LNCAP (cell line): ENCODE data around the gene LPP.

ENCODE experiments used
- TF ChIP-seq, protein P1 (sequence below): fragments of 450-650 bp; IDR thresholded peaks from 2 replicates; pipeline ENCODE4 v1.5.1; 2017; ENCODE audit warnings: mild to moderate bottlenecking

Gene LPP

DNA sequence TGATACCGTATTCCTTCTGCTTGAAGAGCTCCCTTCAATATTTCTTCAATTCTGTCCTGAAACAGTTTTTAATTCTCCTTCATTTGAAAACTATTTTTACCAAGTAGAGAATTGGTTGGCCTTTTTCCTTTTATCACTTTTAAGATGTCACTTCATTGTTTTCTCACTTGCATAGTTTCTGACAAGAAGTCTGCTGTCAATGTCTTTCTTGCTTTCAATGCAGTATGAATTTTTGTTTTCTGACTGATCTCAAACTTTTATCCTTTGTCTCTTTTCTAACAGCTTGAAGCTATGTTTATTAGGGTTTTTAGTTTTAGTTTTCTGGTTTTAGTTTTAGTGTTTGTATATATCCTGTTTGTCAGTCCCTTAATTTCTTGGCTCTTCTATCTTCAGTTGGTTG, 653.0 kb downstream of the LPP start:
- TF ChIP-seq, protein P1, sequence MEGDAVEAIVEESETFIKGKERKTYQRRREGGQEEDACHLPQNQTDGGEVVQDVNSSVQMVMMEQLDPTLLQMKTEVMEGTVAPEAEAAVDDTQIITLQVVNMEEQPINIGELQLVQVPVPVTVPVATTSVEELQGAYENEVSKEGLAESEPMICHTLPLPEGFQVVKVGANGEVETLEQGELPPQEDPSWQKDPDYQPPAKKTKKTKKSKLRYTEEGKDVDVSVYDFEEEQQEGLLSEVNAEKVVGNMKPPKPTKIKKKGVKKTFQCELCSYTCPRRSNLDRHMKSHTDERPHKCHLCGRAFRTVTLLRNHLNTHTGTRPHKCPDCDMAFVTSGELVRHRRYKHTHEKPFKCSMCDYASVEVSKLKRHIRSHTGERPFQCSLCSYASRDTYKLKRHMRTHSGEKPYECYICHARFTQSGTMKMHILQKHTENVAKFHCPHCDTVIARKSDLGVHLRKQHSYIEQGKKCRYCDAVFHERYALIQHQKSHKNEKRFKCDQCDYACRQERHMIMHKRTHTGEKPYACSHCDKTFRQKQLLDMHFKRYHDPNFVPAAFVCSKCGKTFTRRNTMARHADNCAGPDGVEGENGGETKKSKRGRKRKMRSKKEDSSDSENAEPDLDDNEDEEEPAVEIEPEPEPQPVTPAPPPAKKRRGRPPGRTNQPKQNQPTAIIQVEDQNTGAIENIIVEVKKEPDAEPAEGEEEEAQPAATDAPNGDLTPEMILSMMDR: no peak

DNA sequence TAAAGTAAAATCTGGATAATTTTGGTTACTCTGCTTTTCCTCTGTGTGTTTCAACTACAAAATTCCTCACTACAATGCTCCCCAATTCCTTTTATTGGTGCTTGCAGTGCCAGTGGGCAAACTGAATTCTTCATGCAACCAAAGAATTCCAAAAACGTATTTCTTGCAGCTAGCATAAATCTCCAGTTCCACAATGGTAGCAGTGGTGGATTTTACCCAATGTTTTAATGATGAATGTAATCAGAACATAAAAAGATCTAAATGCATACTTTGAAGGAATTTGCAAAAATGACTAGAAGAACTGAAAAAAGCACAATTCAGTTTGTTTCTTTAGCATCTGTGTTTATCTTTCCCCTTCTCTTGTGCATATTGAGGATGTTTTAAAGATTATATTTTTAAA, 658.2 kb downstream of the LPP start:
- TF ChIP-seq, protein P1: no peak

DNA sequence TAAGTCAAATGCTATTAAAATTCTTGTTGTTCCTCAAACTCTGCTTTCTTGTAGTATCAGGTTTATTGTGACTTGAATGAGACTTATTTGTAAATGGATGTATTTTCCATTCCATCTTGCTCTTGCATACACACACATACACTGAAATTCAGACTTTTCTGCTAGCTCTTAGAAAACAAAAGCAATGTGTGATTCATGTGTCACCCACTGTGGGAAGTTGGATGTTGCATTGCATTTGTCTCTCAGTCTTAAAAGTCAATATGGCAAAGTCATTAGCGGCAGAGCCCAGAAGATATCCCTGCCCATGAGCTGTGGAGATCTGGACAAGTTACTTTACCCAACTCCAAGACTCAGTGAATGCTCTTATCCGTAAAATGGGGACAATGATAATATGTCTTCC, 660.6 kb downstream of the LPP start:
- TF ChIP-seq, protein P1: no peak

DNA sequence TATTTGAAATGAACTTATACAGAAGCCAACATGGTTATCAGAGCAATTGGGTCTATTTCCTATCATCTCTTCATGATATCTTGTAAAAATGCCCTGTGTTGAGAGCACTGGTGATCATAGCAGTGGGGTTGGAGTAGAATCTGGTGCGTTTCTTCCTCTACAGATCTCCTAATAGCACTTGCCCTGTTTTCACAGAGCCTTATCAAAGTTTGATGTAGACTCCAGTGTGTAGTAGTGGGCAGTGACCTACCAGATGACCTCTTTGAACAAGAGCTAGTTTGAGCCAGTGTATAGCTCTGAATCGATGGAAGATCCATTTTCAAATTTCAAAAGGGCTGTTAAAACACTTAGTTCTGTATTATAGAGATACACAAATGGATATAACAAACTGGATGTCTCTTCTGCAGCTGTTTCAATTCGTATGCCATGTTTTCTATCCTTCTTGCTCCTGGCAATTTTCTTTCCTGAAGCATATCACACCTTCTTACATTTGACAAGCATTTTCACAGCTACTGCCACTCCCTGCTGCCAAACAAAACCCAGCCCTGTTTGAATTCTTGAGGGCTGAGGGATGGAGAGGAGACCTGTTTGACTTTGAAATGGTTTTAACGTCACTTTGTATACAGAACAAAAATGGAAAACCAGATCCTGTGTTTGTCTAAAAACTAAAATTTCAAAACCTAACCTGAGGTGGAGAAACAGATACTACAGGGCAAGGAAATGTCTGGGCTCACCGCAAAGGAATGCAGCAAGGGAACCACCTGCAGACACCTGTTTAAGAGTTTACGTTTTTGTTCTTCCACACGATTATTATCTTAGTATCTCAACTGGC, 663.4 kb downstream of the LPP start:
- TF ChIP-seq, protein P1: no peak

DNA sequence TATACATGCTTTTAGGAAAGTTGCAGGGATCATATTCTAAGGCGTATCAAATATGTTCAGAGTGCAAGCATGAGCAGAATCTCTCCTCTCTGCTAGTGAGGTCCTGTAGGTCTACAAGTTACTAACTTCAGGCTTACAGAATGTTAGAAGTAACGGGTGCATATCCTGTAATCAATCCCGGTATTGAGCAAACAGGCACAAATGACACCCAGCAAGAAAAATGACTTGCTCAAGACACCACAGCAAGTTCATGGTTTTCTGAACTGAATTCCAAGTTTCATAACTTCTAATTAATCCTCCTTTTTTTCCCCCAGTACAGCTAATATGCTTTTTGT, 663.9 kb downstream of the LPP start:
- TF ChIP-seq, protein P1: no peak

DNA sequence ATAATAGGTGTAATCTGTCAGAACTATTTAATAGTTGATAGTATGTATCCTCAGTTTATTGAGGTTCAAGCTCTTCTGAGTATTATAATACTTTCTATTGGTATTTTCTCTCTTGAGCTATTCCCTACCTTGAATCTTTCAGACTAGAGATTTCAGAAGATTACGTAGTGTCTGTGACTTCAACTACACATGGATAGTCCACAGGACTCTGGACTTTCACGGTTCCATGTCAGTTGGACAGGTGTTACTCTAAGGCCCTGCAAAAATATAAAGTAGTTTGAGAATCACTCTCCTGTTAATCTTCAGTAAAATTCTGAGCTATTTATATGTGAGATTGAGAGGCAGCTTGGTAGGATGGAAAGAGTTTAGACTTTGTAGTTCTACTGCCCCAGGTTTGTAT, 664.3 kb downstream of the LPP start:
- TF ChIP-seq, protein P1: no peak

DNA sequence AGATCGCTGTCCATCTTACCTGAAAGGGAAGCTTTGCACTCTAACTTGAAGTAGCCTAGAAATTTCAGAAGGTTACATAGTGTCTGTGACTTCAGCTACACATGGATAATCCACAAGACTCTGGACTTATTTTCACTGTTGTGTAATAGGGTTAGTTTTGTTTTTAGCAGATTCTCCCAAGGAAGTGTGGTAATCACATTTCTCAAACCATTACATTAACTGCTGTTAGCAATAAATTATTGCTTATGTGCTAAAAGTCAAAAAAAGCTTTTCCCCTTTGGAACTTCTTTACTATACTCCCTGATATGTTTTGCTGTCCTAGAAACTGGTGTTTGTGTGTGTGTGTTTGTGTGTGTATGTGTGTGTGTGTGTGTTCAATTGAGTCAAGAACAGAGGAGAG, 666.0 kb downstream of the LPP start:
- TF ChIP-seq, protein P1: no peak

DNA sequence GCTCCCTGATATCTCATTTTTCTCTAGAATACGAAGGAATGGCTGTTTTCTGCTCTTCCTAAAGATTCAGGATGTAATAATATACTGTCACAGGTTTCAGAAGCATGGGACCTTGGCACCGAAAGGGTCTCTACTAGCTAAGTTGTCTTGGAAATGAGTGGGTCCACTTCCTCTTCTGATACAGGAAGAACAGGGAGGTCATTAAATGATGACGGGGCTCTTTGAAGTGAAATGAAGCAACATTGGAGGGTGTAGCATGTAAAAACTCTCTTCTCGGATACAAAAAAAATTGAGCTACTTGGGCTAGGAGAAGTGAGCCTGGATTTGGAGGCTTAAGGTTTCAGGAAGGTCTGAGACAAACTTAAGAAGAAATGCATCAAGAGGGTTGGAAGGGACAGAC, 668.0 kb downstream of the LPP start:
- TF ChIP-seq, protein P1: no peak
